GM12892 (cell line): ENCODE data around the gene GPR78.

Experiments
- DNase-seq: peaks from one replicate; pipeline ENCODE4 v3.0.0; 2011; ENCODE audit not compliant: insufficient read length
- FAIRE-seq: peaks from 2 replicates; lab custom pipeline; 2011; peaks lifted over from hg19 to GRCh38; lab: Jason Lieb, UNC
- POLR2A ChIP-seq: IDR thresholded peaks from 2 replicates; pipeline ENCODE4 v1.6.1; 2011; ENCODE audit warnings: low read depth, low read length, control low read depth
- POLR2AphosphoS5 ChIP-seq: IDR thresholded peaks from 2 replicates; pipeline ENCODE4 v1.6.1; 2011; ENCODE audit warnings: low read depth, low read length, control low read depth
- TAF1 ChIP-seq: IDR thresholded peaks from 2 replicates; pipeline ENCODE4 v1.6.1; 2011; ENCODE audit warnings: low read depth, mild to moderate bottlenecking, control low read depth, low read length, borderline replicate concordance

The GPR78 gene

GRCh38 chr4:8598391-8599090 is 18.3 kb downstream of the GPR78 start:
- FAIRE-seq = no peak
- TF ChIP-seq POLR2AphosphoS5 = no peak
- TF ChIP-seq POLR2A = no peak
- no peak for TF ChIP-seq TAF1
- no peak for DNase-seq

GRCh38 chr4:8599091-8599460 is 18.9 kb downstream of the GPR78 start:
- FAIRE-seq = no peak
- no peak for DNase-seq
- no peak for TF ChIP-seq POLR2A
- no peak for TF ChIP-seq TAF1
- TF ChIP-seq POLR2AphosphoS5 = no peak

GRCh38 chr4:8599657-8600056 is 19.5 kb downstream of the GPR78 start:
- no peak for DNase-seq
- no peak for TF ChIP-seq POLR2AphosphoS5
- no peak for TF ChIP-seq POLR2A
- no peak for TF ChIP-seq TAF1
- no peak for FAIRE-seq

GRCh38 chr4:8600266-8600665 is 20.1 kb downstream of the GPR78 start:
- TF ChIP-seq POLR2AphosphoS5 (no peak), TAF1 (no peak), POLR2A (no peak)
- DNase-seq (no peak), FAIRE-seq (no peak)

DNA sequence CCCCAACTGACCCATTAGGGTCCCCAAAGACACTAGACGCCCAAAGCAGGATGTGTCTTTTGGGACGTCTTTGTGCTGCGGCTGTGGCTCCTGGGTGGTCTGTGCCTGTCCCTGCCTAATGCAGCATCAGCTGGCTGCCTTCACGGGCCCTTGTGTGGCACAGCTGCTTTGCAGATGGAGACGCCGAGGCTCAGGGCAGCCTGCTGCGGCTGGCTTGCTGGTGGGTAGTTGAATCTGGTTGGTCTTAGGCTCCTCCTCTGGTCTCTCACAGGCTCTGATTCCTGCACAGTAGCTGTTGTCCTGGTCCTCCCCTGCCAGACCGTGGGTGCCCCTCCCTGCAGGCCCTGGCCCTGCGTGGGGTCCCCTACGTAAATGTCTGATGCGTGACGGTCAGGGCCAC is 20.5 kb downstream of the GPR78 start:
- DNase-seq (no peak), FAIRE-seq (no peak)
- TF ChIP-seq POLR2AphosphoS5 (no peak), POLR2A (no peak), TAF1 (no peak)

DNA sequence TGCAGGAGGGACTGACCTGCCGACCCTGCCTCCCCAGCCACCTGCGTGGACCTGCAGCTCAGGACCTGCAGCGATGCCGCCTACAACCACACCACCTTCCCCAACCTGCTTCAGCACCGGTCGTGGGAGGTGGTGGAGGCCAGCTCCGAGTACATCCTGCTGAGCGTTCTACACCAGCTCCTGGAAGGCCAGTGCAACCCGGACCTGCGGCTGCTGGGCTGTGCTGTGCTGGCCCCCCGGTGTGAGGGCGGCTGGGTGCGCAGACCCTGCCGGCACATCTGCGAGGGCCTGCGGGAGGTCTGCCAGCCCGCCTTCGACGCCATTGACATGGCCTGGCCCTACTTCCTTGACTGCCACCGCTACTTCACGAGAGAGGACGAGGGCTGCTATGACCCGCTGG is 20.9 kb downstream of the GPR78 start:
- no peak for DNase-seq
- no peak for TF ChIP-seq POLR2A
- TF ChIP-seq TAF1 = no peak
- TF ChIP-seq POLR2AphosphoS5 = no peak
- no peak for FAIRE-seq

DNA sequence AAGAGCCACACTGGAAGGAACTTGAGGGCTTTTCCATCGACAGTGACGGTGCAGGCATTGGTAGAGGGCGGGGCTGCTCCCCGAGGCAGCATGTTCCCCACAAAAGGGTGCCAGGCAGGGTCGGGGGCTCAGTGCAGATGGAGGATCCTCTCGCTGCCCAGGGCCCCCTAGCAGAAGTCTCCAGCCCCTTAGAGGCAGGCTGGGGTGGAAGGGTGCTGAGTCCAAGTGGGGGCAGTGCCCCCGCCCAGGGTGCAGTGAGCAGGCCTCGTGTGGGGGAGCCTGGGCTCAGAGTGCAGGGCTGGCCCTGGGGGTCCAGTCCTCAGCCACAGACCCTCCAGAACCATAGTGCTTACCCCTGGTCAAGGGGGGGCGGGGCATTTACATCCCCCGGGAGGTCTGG is 21.4 kb downstream of the GPR78 start:
- FAIRE-seq = no peak
- TF ChIP-seq POLR2A = no peak
- no peak for TF ChIP-seq POLR2AphosphoS5
- TF ChIP-seq TAF1 = no peak
- DNase-seq = no peak

DNA sequence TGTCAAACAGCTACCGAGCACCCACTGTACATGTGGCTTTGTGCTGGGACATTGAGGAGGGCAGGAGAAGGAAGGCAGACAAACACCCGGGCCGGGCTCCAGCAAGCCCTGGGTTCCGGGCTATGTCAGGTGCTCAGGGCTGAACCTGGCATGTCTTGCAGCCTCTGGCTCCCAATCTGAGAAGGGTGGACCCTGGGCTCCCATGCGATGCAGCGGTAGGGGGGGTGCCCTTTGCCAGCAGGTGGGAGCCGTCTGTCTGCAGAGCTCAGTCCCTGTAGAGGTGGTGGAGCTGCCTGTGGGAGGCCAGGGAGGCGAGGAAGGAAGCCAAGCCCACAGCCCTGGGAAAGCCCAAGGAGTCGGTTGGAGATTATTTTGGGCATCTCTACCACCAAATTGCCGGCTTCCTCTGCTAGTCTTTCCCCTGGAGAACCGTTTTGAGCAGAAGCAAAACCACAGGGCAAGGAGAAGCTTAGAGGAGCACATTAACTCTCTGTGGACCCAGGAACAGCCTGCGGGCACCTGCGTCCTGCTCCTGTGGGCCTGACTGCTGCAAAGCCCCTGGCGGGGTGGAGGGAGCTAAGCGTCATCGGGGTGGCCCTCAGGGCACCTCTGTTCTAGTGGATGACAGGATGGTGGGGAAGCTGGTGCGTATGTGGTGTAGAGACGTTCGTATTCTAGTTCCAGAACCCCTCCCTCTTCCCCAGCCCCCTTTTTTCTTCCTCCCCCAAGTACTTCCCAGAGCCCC is 22.7 kb downstream of the GPR78 start:
- TF ChIP-seq TAF1 = no peak
- TF ChIP-seq POLR2AphosphoS5 = no peak
- no peak for TF ChIP-seq POLR2A
- FAIRE-seq (no peak), DNase-seq (no peak)

DNA sequence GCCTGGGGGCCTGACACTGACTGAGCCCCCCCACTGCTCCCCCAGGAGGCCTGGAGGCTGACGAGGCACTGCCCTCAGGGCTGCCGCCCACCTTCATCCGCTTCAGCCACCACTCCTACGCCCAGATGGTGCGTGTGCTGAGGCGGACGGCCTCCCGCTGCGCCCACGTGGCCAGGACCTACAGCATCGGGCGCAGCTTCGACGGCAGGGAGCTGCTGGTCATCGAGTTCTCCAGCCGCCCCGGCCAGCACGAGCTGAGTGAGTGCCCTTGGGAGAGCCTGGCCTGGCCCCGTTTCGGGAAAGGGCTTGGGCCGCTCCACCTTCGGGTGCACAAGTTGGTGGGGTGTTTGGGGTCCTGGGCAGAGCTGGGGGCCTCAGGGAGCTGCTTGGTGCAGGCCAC is 23.7 kb downstream of the GPR78 start:
- FAIRE-seq (no peak), DNase-seq (no peak)
- no peak for TF ChIP-seq POLR2AphosphoS5
- no peak for TF ChIP-seq TAF1
- TF ChIP-seq POLR2A = no peak

DNA sequence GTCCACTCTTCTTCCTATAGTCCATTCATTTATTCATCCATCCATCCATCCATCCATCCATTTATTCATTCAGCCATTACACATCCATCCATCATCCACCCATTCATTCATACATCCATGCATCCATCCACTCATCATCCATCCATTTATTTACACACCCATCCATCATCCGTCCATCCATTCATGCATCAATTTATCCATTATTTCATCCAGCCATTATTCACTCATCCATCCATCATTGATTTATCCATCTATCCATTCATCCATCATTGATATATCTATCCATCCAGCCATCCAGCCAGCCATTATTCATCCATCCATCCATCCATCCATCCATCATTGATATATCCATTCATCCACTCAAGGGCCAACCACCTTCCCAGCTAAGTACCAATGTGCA is 25.1 kb downstream of the GPR78 start:
- DNase-seq (no peak), FAIRE-seq (no peak)
- TF ChIP-seq TAF1 = no peak
- TF ChIP-seq POLR2A = no peak
- TF ChIP-seq POLR2AphosphoS5 = no peak

DNA sequence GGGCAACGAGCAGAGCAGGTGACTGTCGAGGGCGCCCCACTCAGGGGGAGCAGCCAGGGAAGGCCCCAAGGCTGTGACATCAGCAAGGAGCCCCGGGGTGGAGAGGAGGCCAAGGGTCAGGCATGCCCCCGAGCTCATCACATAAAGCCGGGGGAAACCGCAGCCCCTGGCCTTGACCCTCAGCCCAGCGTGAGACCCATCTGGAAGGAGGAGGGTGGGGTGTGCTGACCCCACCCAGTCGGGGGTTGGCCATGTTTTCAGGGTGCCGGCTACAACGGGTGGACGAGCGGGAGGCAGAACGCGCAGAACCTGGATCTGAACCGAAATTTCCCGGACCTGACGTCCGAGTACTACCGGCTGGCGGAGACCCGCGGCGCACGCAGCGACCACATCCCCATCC is 26.3 kb downstream of the GPR78 start:
- TF ChIP-seq POLR2A (no peak), POLR2AphosphoS5 (no peak), TAF1 (no peak)
- FAIRE-seq = no peak
- no peak for DNase-seq

DNA sequence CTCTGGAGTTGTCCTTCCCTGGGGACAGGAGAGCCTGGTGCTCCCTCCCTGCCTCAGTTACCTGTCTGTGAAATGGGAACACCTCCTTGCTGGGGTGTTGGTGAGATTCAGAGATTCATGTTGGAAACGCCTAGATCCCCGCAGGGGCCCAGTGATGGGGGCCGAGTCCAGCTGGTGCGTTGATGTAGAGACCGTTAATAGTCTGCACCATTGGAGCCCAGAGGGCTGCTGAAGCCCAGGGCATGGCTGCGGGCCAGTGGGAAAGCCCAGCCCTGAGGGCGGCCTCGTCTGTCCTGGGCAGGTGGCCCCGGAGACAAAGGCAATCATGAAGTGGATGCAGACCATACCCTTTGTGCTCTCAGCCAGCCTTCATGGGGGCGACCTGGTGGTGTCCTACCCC is 26.8 kb downstream of the GPR78 start:
- FAIRE-seq = no peak

GRCh38 chr4:8607603-8608481 is 27.6 kb downstream of the GPR78 start:
- peak; percentile 83 for DNase-seq
- TF ChIP-seq POLR2AphosphoS5 = no peak
- TF ChIP-seq TAF1 = no peak
- TF ChIP-seq POLR2A = no peak
- no peak for FAIRE-seq

More for the DNA sequence above, 26.8 kb downstream of the GPR78 start:
- TF ChIP-seq TAF1 = no peak
- no peak for TF ChIP-seq POLR2A
- TF ChIP-seq POLR2AphosphoS5 = no peak
- DNase-seq = no peak
